SKM-1 (cell line): ENCODE measurements around the gene CD27.
"Not testable (repeated sequence)": the region's sequence is repeated elsewhere in the genome, so short reads cannot be mapped to it uniquely, and the experiment has no call there.

Source experiments
- DNase-seq: peaks from one replicate; lab custom pipeline; 2025; ENCODE audit not compliant: unreplicated experiment; lab: John Stamatoyannopoulos, UW

CD27 gene

DNA sequence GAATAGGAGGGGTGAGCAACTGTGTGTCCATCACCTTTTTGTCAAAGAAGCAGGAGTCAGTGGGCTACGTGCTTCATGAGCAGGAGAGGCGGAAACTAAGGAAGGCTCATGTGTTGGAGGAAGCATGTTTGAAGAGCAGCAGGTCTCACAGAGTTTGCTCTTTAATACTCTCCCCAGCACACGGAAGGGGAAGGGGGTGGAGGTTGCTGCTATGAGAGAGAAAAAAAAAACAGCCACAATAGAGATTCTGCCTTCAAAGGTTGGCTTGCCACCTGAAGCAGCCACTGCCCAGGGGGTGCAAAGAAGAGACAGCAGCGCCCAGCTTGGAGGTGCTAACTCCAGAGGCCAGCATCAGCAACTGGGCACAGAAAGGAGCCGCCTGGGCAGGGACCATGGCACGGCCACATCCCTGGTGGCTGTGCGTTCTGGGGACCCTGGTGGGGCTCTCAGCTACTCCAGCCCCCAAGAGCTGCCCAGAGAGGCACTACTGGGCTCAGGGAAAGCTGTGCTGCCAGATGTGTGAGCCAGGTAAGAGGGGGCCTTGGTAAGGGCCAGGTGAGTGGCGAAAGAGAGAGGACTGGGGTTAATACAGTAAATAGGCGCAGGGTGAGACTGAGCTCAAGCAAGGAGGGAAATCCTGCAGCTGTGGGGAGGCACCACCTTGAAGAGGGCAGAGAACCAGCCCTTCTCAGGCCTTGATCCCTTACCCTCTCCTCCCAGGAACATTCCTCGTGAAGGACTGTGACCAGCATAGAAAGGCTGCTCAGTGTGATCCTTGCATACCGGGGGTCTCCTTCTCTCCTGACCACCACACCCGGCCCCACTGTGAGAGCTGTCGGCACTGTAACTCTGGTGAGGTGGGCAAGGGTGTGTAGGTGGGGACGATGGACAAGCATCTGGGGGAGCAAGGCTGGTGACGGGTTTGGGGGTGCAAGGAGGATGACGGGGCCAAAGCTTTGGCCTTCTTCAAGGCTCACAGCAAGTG lies at the start of gene CD27:
CD27 (plus strand) TSS at position 252 of the 985 bp plus-strand sequence; CDS start at position 393, 141 bp downstream.
- no peak for DNase-seq

DNA sequence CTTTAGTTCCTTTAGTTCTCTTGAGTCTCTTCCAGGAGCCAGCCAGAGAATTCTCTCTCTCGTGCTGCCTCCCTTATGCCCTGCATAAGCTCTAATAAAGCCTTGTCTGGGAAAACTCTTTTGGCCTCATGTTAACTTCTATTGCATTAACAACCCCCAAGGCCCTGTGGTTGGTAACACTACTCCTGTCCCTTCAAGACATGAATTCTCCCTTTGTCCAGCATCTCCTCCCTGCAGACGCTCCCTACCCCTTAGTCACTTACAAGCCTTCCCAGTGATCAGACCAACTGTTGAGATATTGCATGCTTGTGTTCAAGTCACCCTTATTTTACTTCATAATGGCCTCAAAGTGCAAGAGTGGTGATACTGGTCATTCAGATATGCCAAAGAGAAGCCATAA lies 48.7 kb upstream of the CD27 start:
- DNase-seq, result no peak

DNA sequence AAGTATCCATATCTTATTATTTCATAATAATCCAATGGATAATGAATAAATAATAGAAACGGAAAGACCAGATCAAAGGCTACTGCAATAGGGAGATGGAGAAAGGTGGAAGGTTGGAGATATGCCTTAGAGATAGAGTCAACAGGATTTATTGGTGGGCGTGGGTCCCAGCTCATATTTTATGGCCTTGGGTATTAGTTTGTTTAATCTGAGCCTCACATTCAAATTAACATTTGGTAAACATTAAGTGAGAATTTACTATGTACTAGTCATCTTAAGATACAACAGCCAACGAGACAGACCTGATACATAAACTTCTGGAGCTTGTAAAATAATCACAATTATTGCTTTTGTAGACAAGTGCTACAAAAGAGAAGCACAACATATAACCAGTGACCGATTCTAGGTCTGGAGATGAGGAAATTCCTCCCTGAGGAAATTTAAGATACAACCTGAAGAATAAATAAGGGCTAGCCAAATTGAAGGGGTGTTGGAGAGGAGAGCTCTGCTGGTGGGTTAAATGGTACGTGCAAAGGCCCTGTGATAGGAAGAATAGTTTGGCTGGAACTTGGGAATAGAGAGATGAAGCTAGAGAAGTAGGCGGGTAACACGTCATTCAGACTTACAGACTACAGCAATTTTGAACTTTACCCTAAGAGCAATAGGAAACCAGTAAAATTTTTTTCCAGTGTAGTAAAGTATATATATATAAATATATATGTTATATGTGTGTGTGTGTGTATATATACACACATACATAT lies 44.7 kb upstream of the CD27 start:
- no peak for DNase-seq

- DNase-seq, result no peak
These were observed 40.4 kb upstream of the CD27 start for GRCh38 chr12:6404390-6404789.

- no peak for DNase-seq
These were observed 38.8 kb upstream of the CD27 start for GRCh38 chr12:6405963-6406362.

- no peak for DNase-seq
These were observed 37.4 kb upstream of the CD27 start for GRCh38 chr12:6407236-6407954.

DNA sequence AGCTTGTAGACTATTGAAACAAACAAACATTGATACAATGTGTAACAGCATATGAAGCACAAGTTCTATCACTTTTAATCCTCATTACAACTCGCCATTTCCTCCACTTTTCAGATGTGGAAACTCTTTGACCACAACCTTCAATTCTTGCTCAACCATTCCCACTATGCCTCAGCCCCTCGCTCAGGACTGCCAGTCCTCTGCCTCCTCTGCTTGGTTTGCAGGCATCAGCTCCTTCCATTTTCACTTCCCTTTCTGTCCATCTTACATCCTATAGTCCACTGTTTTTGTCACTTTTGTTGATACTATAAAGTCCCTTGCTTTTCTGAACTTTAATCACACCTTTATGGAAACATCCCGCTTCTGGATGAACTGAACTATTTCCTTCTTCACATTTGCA lies 28.2 kb upstream of the CD27 start:
- peak; percentile 20 for DNase-seq

DNA sequence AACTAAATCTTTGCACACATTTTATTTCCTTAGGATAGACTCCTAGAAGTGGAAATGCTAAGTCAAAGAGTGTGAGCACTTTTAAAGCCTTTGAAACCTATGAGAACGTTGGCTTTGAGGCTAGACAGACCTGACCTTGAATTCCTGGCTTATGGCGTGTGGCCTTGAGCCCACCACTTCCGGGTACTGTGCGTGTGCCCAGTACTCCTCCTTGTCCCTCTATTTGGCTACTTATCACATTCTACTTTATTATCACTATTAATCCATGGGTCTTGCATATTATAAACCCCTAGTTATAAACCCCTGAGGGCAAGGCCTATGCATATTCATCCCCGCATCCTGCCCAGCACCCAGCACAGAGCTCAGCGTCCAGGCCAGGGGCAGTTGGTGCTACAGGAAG lies 26.0 kb upstream of the CD27 start:
- no peak for DNase-seq

- no peak for DNase-seq
These were observed 24.4 kb upstream of the CD27 start for GRCh38 chr12:6420364-6420763.

GRCh38 chr12:6423267-6424007 lies 21.3 kb upstream of the CD27 start:
- DNase-seq, result peak; percentile 54

DNA sequence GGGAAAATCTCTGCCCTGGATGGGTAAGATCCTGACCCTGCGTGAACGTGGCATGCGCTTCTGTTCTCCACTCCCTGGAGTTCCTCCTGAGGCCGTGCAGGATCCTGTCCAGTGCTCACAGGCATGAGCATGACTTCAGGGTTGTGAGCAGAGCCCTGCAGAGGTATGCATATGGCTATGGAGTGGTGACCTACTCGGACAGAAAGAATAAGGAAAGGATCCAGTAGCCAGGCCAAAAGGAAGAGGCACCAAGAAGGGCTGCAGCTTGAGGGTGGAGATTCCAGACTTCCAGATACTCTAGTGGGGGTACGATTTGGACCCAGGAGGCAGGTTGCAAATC lies 20.8 kb upstream of the CD27 start:
- no peak for DNase-seq

- no peak for DNase-seq
These were observed 19.9 kb upstream of the CD27 start for GRCh38 chr12:6424866-6425265.

GRCh38 chr12:6425590-6426531 lies 18.9 kb upstream of the CD27 start:
- DNase-seq, result no peak

GRCh38 chr12:6426882-6427671 lies 17.7 kb upstream of the CD27 start:
- no peak for DNase-seq

DNA sequence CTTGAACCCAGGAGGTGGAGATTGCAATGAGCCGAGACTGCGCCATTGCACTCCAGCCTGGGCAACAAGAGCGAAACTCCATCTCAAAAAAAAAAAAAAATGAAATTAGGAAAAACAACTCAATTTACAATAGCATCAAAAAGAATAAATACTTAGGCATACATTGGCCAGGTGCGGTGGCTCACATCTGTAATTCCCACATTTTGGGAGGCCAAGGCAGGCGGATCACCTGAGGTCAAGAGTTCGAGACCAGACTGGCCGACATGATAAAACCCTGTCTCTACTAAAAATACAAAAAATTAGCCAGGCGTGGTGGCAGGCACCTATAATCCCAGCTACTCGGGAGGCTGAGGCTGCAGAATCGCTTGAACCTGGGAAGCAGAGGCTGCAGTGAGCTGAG lies 17.0 kb upstream of the CD27 start:
- not testable (repeated sequence) for DNase-seq

- no peak for DNase-seq
These were observed 16.4 kb upstream of the CD27 start for GRCh38 chr12:6428326-6428725.

DNA sequence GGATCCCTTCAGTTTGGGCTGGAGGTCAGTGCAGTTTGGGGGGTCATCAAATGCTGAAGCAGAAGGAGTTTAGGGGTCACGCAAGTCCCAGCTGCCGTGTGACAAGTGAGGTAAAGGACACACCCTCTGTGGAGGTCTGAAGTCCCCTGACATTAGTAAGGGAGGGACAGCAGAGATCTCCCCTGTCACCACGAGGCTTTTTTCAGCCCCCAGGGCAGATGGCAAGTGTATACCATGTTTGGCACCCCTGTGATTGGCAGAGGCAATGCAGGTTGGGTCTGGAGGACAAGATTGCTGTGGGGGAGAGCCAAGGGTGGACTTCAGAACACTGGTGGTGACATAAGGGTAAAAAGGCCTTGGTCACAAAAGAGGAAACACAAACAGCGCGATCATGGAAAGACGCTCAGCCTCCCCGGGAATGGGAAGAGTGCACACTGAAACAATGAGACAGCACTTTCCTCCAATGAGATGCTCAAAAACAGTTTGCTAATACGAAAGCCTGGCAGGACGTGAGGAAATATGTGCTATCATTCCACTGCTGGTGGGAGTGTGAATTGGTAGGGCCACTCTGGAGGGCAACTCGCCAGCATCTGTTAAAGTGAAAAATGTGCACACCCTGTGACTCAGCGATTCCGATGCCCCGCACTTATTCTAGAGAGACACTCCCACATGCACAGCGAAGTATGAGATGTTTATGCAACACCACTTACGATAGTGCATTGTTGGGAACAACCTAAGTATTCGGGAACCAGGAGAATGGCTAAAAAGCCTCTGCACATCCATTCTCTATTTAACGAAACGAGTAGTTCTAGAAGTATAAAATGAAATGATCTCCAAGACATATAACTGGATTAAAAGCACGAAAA lies 14.4 kb upstream of the CD27 start:
- DNase-seq, result no peak

- DNase-seq, result no peak
These were observed 11.8 kb upstream of the CD27 start for GRCh38 chr12:6432991-6433390.
